SK-N-SH (cell line): ENCODE results near the gene KIAA0513. TPM values are rescaled to one million over a fixed set of nuclear protein-coding genes. Genes with fewer than 3 reads are reported as not detected.
"Not testable (repeated sequence)": the region's sequence is repeated elsewhere in the genome, so short reads cannot be mapped to it uniquely, and the experiment has no call there.

Experiments used
- CTCF ChIA-PET: fragments of 300-600, 350-600 bp; formaldehyde crosslinking; extraction: SDS; loops from one replicate; lab custom pipeline; 2021; lab: Yijun Ruan, JAX
- POLR2A ChIA-PET: fragments of 350-600 bp; sonication (Branson Sonifier 250); formaldehyde crosslinking; extraction: SDS; loops from one replicate; lab custom pipeline; 2020; ENCODE audit warnings: antibody characterized with exemption, inconsistent platforms; lab: Yijun Ruan, JAX
- DNase-seq: peaks from one replicate; pipeline ENCODE4 v3.0.0; 2012
- H2AFZ ChIP-seq: fragments of 200-600 bp; sonication (generic); 2 replicates; pipeline ENCODE4 v1.8.1; 2016; ENCODE audit warnings: antibody characterized with exemption, mild to moderate bottlenecking, low read depth
- H3F3A ChIP-seq: fragments of 200-600 bp; sonication (generic); replicated peaks from 2 replicates; pipeline ENCODE3; 2016; ENCODE audit warnings: antibody characterized with exemption, mild to moderate bottlenecking; ENCODE audit not compliant: insufficient read depth
- H3K27ac ChIP-seq, 2 experiments: fragments of 200-500 bp in 1 of 2; fragments of 200-600 bp in 1 of 2; sonication (Bioruptor generic) in 1 of 2; sonication (generic), shearing (Covaris generic) in 1 of 2; 2 replicates each; pipeline versions ENCODE4 v1.5.1 to v1.6.1; 2014 to 2016; ENCODE audit warnings: low read depth in 2 of 2, inconsistent platforms in 1 of 2, low read length in 1 of 2, mild to moderate bottlenecking in 1 of 2, mixed read lengths in 1 of 2
- H3K27me3 ChIP-seq: fragments of 200-600 bp; sonication (generic), shearing (Covaris generic); 2 replicates; pipeline ENCODE4 v1.6.1; 2016; ENCODE audit warnings: mixed run types; ENCODE audit not compliant: insufficient read depth
- H3K36me3 ChIP-seq, 2 experiments: fragments of 200-500 bp in 1 of 2; fragments of 200-600 bp in 1 of 2; sonication (Bioruptor generic) in 1 of 2; sonication (generic) in 1 of 2; replicated peaks in 1 of 2; 2 replicates each; pipeline versions ENCODE3 to v1.5.1; 2014 to 2016; ENCODE audit warnings: low read length in 1 of 2, mild to moderate bottlenecking in 1 of 2; ENCODE audit not compliant: insufficient read depth in 2 of 2, control insufficient read depth in 1 of 2
- H3K4me1 ChIP-seq, 2 experiments: fragments of 200-500 bp in 1 of 2; fragments of 200-600 bp in 1 of 2; sonication (Bioruptor generic) in 1 of 2; sonication (generic), shearing (Covaris generic) in 1 of 2; 2 replicates each; pipeline versions ENCODE4 v1.5.1 to v1.6.1; 2014 to 2016; ENCODE audit warnings: low read depth in 1 of 2, low read length in 1 of 2, mixed run types in 1 of 2; ENCODE audit not compliant: insufficient read depth in 2 of 2, control insufficient read depth in 1 of 2
- H3K4me2 ChIP-seq: fragments of 200-600 bp; sonication (generic), shearing (Covaris generic); 2 replicates; pipeline ENCODE4 v1.6.1; 2017; ENCODE audit warnings: mixed run types
- H3K4me3 ChIP-seq, 2 experiments: fragments of 200-500 bp in 1 of 2; fragments of 200-600 bp in 1 of 2; sonication (Bioruptor generic) in 1 of 2; sonication (generic), shearing (Covaris generic) in 1 of 2; 2 replicates each; pipeline versions ENCODE4 v1.5.1 to v1.8.1; 2014 to 2016; ENCODE audit warnings: low read depth in 2 of 2, inconsistent platforms in 1 of 2, low read length in 1 of 2, mild to moderate bottlenecking in 1 of 2, mixed read lengths in 1 of 2, moderate library complexity in 1 of 2
- H3K79me2 ChIP-seq: fragments of 200-600 bp; sonication (generic); 2 replicates; pipeline ENCODE4 v1.8.1; 2017; ENCODE audit warnings: mild to moderate bottlenecking; ENCODE audit not compliant: insufficient read depth
- H3K9ac ChIP-seq: fragments of 200-600 bp; sonication (generic); 2 replicates; pipeline ENCODE4 v1.6.1; 2017; ENCODE audit warnings: mixed run types
- H3K9me2 ChIP-seq: fragments of 200-600 bp; sonication (generic); 2 replicates; pipeline ENCODE4 v1.6.1; 2017; ENCODE audit warnings: mixed run types
- H3K9me3 ChIP-seq: fragments of 200-600 bp; sonication (generic); 2 replicates; pipeline ENCODE4 v1.6.1; 2017; ENCODE audit warnings: mixed run types, mild to moderate bottlenecking, moderate library complexity
- H4K20me1 ChIP-seq: fragments of 200-600 bp; sonication (generic); 2 replicates; pipeline ENCODE4 v1.6.1; 2017; ENCODE audit warnings: mild to moderate bottlenecking, mixed run types; ENCODE audit not compliant: insufficient read depth
- CHD2 ChIP-seq: fragments of 150-350 bp; IDR thresholded peaks from 2 replicates; pipeline ENCODE4 v1.6.1; 2018; ENCODE audit warnings: low read length; ENCODE audit not compliant: partially characterized antibody
- ELF1 ChIP-seq: IDR thresholded peaks from 2 replicates; pipeline ENCODE4 v1.4.0; 2012
- EZH2phosphoT487 ChIP-seq: fragments of 200-600 bp; sonication (generic); IDR thresholded peaks from 2 replicates; pipeline ENCODE4 v1.6.1; 2017; ENCODE audit warnings: low read depth, mixed run types, mild to moderate bottlenecking, antibody characterized with exemption, moderate library complexity, borderline replicate concordance
- FOXM1 ChIP-seq: IDR thresholded peaks from 2 replicates; pipeline ENCODE4 v1.4.0; 2012; ENCODE audit warnings: low read depth, mild to moderate bottlenecking
- GATA2 ChIP-seq: sonication (generic); formaldehyde crosslinking; IDR thresholded peaks from 2 replicates; pipeline ENCODE4 v1.5.0; 2020; ENCODE audit warnings: mild to moderate bottlenecking, missing genetic modification reagents
- MXI1 ChIP-seq: IDR thresholded peaks from 2 replicates; pipeline ENCODE4 v1.6.1; 2012; ENCODE audit warnings: mild to moderate bottlenecking, low read depth, low read length, improper control_type of control experiment
- NFIC ChIP-seq: IDR thresholded peaks from 2 replicates; pipeline ENCODE4 v1.4.0; 2012; ENCODE audit warnings: borderline replicate concordance
- RCOR1 ChIP-seq: fragments of 150-350 bp; IDR thresholded peaks from 2 replicates; pipeline ENCODE4 v1.6.1; 2017; ENCODE audit warnings: antibody characterized with exemption, low read length
- TEAD4 ChIP-seq: IDR thresholded peaks from 2 replicates; pipeline ENCODE4 v1.4.0; 2012; ENCODE audit warnings: mild to moderate bottlenecking, borderline replicate concordance; ENCODE audit not compliant: insufficient read depth
- WGBS: methylation state at CpG from one replicate; pipeline ENCODE4 v1.1.6; 2017; ENCODE audit warnings: low lambda C conversion rate; 5-methylcytosine and 5-hydroxymethylcytosine counted together
- polyA plus RNA-seq, 3 experiments: library from polyadenylated mRNA; depleted of rRNA; stranded (reverse); fragments of >200 nt; gene quantifications; 2 replicates each; pipeline ENCODE4 v1.2.3, GENCODE V29; 2012
- TF ChIP-seq, protein P1 (sequence below): IDR thresholded peaks from 2 replicates; pipeline ENCODE4 v1.4.0; 2012; ENCODE audit warnings: low read depth, borderline replicate concordance
- TF ChIP-seq, protein P2 (sequence below): IDR thresholded peaks from 2 replicates; pipeline ENCODE4 v1.6.1; 2012; ENCODE audit warnings: mild to moderate bottlenecking, low read depth, low read length, moderate library complexity
- TF ChIP-seq, protein P3 (sequence below): IDR thresholded peaks from 2 replicates; pipeline ENCODE4 v1.4.0; 2012; ENCODE audit warnings: low read depth, borderline replicate concordance
- TF ChIP-seq, protein P4 (sequence below): IDR thresholded peaks from 2 replicates; pipeline ENCODE4 v1.4.0; 2012; ENCODE audit warnings: low read depth
- TF ChIP-seq, protein P5 (sequence below): fragments of 200-600 bp; sonication (generic); IDR thresholded peaks from 2 replicates; pipeline ENCODE4 v1.6.1; 2017; ENCODE audit warnings: antibody characterized with exemption, mild to moderate bottlenecking, moderate library complexity

The KIAA0513 gene
- polyA plus RNA-seq, 1 of the 3 experiments (the other 2 are of a cell fraction), result 6.5 TPM

DNA sequence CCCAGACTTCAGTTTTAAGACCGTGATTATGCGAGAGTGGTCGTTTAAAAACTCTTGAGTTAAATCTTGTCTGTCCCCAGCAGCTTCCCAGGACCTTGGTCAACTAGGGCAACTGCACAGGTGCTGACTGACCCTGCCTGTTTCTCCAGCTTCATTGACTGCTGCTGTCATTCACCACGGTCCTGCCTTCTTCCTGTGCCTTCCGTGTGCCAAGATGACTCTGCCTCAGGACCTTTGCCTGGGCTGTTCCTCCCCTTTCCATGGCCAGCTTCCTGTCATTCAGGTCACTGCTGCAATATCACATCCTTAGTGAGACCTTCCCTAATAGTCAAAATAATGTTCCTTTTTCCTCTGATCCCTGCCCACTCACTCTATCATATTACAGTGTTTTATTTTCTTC lies 3.9 kb downstream of the KIAA0513 start:
- TF ChIP-seq CHD2 (no peak), FOXM1 (no peak), TEAD4 (no peak), RCOR1 (no peak), EZH2phosphoT487 (no peak), MXI1 (no peak), ELF1 (no peak), GATA2 (no peak), NFIC (no peak)
- TF ChIP-seq, protein P1, sequence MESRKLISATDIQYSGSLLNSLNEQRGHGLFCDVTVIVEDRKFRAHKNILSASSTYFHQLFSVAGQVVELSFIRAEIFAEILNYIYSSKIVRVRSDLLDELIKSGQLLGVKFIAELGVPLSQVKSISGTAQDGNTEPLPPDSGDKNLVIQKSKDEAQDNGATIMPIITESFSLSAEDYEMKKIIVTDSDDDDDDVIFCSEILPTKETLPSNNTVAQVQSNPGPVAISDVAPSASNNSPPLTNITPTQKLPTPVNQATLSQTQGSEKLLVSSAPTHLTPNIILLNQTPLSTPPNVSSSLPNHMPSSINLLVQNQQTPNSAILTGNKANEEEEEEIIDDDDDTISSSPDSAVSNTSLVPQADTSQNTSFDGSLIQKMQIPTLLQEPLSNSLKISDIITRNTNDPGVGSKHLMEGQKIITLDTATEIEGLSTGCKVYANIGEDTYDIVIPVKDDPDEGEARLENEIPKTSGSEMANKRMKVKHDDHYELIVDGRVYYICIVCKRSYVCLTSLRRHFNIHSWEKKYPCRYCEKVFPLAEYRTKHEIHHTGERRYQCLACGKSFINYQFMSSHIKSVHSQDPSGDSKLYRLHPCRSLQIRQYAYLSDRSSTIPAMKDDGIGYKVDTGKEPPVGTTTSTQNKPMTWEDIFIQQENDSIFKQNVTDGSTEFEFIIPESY, result no peak
- TF ChIP-seq, protein P2, sequence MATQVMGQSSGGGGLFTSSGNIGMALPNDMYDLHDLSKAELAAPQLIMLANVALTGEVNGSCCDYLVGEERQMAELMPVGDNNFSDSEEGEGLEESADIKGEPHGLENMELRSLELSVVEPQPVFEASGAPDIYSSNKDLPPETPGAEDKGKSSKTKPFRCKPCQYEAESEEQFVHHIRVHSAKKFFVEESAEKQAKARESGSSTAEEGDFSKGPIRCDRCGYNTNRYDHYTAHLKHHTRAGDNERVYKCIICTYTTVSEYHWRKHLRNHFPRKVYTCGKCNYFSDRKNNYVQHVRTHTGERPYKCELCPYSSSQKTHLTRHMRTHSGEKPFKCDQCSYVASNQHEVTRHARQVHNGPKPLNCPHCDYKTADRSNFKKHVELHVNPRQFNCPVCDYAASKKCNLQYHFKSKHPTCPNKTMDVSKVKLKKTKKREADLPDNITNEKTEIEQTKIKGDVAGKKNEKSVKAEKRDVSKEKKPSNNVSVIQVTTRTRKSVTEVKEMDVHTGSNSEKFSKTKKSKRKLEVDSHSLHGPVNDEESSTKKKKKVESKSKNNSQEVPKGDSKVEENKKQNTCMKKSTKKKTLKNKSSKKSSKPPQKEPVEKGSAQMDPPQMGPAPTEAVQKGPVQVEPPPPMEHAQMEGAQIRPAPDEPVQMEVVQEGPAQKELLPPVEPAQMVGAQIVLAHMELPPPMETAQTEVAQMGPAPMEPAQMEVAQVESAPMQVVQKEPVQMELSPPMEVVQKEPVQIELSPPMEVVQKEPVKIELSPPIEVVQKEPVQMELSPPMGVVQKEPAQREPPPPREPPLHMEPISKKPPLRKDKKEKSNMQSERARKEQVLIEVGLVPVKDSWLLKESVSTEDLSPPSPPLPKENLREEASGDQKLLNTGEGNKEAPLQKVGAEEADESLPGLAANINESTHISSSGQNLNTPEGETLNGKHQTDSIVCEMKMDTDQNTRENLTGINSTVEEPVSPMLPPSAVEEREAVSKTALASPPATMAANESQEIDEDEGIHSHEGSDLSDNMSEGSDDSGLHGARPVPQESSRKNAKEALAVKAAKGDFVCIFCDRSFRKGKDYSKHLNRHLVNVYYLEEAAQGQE, result no peak
- TF ChIP-seq, protein P3, sequence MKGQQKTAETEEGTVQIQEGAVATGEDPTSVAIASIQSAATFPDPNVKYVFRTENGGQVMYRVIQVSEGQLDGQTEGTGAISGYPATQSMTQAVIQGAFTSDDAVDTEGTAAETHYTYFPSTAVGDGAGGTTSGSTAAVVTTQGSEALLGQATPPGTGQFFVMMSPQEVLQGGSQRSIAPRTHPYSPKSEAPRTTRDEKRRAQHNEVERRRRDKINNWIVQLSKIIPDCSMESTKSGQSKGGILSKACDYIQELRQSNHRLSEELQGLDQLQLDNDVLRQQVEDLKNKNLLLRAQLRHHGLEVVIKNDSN, result no peak
- TF ChIP-seq, protein P4, sequence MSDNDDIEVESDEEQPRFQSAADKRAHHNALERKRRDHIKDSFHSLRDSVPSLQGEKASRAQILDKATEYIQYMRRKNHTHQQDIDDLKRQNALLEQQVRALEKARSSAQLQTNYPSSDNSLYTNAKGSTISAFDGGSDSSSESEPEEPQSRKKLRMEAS, result no peak
- TF ChIP-seq, protein P5, sequence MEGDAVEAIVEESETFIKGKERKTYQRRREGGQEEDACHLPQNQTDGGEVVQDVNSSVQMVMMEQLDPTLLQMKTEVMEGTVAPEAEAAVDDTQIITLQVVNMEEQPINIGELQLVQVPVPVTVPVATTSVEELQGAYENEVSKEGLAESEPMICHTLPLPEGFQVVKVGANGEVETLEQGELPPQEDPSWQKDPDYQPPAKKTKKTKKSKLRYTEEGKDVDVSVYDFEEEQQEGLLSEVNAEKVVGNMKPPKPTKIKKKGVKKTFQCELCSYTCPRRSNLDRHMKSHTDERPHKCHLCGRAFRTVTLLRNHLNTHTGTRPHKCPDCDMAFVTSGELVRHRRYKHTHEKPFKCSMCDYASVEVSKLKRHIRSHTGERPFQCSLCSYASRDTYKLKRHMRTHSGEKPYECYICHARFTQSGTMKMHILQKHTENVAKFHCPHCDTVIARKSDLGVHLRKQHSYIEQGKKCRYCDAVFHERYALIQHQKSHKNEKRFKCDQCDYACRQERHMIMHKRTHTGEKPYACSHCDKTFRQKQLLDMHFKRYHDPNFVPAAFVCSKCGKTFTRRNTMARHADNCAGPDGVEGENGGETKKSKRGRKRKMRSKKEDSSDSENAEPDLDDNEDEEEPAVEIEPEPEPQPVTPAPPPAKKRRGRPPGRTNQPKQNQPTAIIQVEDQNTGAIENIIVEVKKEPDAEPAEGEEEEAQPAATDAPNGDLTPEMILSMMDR, result no peak
- Histone ChIP-seq H3K27ac (no peak overlapping the region), H3K79me2 (peaks cover 7% of the 10 kb centered on the region; the same call in 1 of the 2 replicates), H3K9me2 (no peaks in the 10 kb centered on the region), H3F3A (peaks cover 29% of the 10 kb centered on the region), H3K4me1 (peaks cover 15 to 20% of the 10 kb centered on the region in 2 experiments), H4K20me1 (no peaks in the 10 kb centered on the region), H3K27me3 (no peaks in the 10 kb centered on the region), H2AFZ (no peak overlapping the region), H3K36me3 (no peaks in the 10 kb centered on the region), H3K9me3 (no peaks in the 10 kb centered on the region), H3K9ac (no peak overlapping the region), H3K4me3 (no peak overlapping the region), H3K4me2 (no peak overlapping the region)
- CTCF ChIA-PET, result interaction anchor here (0.9 to 1.1 kb wide), 2 partner anchors 55 to 60 kb away, joined by 3 to 4 read pairs; no protein-coding TSS in a partner anchor
- 91% methylated on average over 5 of the region's 5 CpGs for WGBS
- POLR2A ChIA-PET, result no interaction called here
- no peak for DNase-seq

DNA sequence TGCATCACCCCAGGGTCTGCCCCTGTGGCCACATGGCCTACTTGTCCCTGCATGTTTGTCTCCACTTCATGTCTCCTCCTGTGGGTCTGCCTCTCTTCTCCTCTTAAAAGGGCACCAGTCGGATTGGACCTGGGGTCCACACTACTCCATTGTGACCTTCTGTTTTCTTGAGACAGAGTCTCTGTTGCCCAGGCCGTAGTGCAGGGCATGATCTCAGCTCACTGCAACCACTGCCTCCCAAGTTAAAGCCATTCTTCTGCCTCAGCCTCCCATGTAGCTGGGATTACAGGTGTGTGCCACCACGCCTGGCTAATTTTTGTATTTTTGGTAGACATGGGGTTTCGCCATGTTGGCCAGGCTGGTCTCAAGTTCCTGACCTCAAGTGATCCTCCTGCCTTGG lies 4.6 kb downstream of the KIAA0513 start:
- H3K9me2 ChIP-seq, H3K4me2 ChIP-seq, H3K9me3 ChIP-seq, H3K27ac ChIP-seq, POLR2A ChIA-PET, H2AFZ ChIP-seq, H4K20me1 ChIP-seq, H3K4me3 ChIP-seq, H3K27me3 ChIP-seq, CTCF ChIA-PET, H3K9ac ChIP-seq, H3K79me2 ChIP-seq, H3K36me3 ChIP-seq, DNase-seq: not testable (repeated sequence)
- WGBS, result 100% methylated on average over 4 of the region's 4 CpGs
- peaks cover 11 to 20% of the 10 kb centered on the region in 2 experiments for H3K4me1 ChIP-seq
- H3F3A ChIP-seq, result peaks cover 34% of the 10 kb centered on the region
